Lower leg skin (tissue), 4 donors: Measurements from ENCODE around the gene TMEM190. TPM values are rescaled to one million over a fixed set of nuclear protein-coding genes. Genes with fewer than 3 reads are reported as not detected.
A peak's percentile ranks its signal among the peaks of the same experiment; 100 is the strongest.

Experiments used
- DNase-seq, 2 donors: peaks; one replicate each; pipeline ENCODE4 v3.0.0-alpha.2; 2019; ENCODE audit warnings: low spot score in 2 of 2
- H3K4me3 ChIP-seq: fragments of 200-600 bp; sonication (generic); 2 replicates; pipeline ENCODE4 v1.5.1; 2017; ENCODE audit warnings: mild to moderate bottlenecking, low read depth; ENCODE audit not compliant: poor library complexity, severe bottlenecking
- POLR2A ChIP-seq, 2 donors: fragments of 450-650 bp; IDR thresholded peaks; one replicate each; pipeline ENCODE4 v1.6.1; 2016 to 2017; ENCODE audit warnings: antibody characterized with exemption in 2 of 2, mild to moderate bottlenecking in 1 of 2, moderate library complexity in 1 of 2
- WGBS, 2 donors: methylation state at CpG; one replicate each; pipeline ENCODE4 v1.1.5; 2018; 5-methylcytosine and 5-hydroxymethylcytosine counted together
- intact Hi-C: fragments of 100-400 bp; cut with DNase I; formaldehyde crosslinking; loops from one replicate; pipeline ENCODE4 v1.15.0; 2023; ENCODE audit warnings: low total_unique reads
- total RNA-seq, 4 donors: library from RNA; depleted of rRNA; stranded (reverse); fragments of >200 nt; gene quantifications; one replicate each; pipeline ENCODE4 v1.1.0, GENCODE V29; 2016
- TF ChIP-seq, protein P1 (sequence below), 3 donors: fragments of 450-650 bp; IDR thresholded peaks; one replicate each; pipeline ENCODE4 v1.5.1; 2016; ENCODE audit warnings: antibody characterized with exemption in 3 of 3, mild to moderate bottlenecking in 3 of 3, moderate library complexity in 2 of 3

Gene TMEM190
- total RNA-seq, 4 donors from 2014 or later, result not detected

DNA sequence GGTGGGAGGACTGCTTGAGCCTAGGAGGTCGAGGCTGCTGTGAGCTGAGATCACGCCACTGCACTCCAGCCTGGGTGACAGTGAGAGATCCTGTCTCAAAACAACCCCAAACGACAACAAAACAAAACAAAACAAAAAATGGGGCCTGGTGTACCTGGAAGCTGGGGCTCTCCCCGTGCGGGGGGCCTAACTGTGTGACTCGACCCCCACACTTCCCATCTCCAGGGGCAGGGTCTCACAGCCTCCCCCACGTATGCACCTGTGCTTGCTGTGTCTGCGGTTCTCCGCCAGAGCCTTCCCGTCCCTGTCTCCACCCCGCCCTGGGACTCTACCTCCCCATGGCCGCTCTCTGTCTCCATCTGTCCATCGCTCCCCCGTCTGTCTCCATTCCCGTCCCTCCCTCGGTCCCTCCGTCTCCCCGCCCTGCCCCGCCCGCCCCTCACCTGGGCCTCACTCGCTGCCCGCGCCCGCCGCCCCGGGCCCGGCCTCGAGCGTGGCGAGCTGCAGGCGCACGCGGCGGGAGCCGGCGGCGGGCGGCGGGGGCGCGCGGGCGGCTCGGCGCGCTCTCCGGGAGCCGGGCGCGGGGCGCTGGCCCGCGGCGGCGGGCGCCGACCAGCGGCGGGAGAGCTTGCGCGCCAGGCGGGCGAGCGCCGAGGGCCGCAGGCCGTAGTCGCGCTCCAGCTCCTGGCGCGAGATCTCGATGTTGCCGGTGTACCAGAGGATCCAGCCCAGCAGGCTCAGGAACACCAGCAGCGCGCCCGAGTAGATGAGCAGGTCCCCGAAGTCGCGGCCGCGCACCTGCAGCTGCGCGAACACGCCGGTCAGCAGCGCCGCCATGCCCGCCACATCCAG is 6.9 kb downstream of the TMEM190 start:
- intact Hi-C loops, result no loop called here
- 7 to 10% methylated on average over 33 to 49 of the region's 88 CpGs for WGBS, 2 donors

DNA sequence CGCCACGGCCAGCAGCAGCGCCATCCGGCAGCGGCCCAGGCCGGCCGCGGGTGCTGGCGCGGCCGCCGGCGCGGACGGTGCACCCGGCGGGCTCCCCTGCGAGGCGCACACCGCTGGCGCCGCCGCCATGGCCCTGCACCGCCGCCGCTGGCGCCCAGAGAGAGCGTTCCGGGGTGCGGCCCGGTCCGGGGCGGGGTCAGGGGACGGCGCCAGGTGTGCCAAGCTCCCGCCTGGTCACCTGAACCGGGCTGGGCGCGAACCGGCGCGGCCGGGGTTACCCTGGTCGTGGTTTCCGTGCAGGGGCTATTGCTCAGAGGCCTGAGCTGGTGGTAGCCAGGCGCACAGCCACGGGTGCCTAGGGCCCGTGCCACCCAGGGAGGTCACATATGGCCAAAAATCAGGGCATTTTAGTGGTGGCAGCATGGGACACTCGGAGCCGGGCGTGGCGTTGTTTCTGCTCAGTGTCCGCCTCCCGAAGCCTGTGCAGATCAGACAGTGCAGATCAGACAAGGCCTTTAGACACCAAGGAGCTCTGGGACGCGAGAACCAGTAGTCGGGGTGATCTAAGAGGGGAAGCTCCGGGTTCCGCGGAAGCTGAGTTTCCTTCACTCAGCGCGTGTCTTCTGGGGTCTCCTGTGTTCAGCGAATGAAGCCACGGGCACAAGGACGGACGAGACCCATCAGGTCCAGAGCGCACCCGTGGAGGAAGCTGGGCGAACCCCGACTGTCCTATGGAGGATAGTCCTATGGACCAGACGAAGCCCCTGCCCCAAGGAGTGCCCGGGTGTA is 7.7 kb downstream of the TMEM190 start, which contains the start of gene TMEM238:
TMEM238 (minus strand) TSS at position 162 of the 789 bp plus-strand sequence; CDS start at position 129, 33 bp downstream.
- intact Hi-C loops, result no loop called here
- no peak for TF ChIP-seq POLR2A (IDR thresholded peaks at IDR 0.05)
- TF ChIP-seq, protein P1, sequence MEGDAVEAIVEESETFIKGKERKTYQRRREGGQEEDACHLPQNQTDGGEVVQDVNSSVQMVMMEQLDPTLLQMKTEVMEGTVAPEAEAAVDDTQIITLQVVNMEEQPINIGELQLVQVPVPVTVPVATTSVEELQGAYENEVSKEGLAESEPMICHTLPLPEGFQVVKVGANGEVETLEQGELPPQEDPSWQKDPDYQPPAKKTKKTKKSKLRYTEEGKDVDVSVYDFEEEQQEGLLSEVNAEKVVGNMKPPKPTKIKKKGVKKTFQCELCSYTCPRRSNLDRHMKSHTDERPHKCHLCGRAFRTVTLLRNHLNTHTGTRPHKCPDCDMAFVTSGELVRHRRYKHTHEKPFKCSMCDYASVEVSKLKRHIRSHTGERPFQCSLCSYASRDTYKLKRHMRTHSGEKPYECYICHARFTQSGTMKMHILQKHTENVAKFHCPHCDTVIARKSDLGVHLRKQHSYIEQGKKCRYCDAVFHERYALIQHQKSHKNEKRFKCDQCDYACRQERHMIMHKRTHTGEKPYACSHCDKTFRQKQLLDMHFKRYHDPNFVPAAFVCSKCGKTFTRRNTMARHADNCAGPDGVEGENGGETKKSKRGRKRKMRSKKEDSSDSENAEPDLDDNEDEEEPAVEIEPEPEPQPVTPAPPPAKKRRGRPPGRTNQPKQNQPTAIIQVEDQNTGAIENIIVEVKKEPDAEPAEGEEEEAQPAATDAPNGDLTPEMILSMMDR (IDR thresholded peaks at IDR 0.05), result no peak
- peak; percentile 37 to 88 for DNase-seq
- peak within 1 kb of the TSS; percentile 42 for H3K4me3 ChIP-seq
- 43 to 53% methylated on average over 22 to 27 of the region's 72 CpGs for WGBS, 2 donors

More for the DNA sequence above, 6.9 kb downstream of the TMEM190 start:
- H3K4me3 ChIP-seq, result peak overlapping the region; percentile 42
- DNase-seq, result peak in 1 of 2 donors; percentile 90
- TF ChIP-seq, protein P1 (IDR thresholded peaks at IDR 0.05), result no peak
- TF ChIP-seq POLR2A (IDR thresholded peaks at IDR 0.05), result no peak

DNA sequence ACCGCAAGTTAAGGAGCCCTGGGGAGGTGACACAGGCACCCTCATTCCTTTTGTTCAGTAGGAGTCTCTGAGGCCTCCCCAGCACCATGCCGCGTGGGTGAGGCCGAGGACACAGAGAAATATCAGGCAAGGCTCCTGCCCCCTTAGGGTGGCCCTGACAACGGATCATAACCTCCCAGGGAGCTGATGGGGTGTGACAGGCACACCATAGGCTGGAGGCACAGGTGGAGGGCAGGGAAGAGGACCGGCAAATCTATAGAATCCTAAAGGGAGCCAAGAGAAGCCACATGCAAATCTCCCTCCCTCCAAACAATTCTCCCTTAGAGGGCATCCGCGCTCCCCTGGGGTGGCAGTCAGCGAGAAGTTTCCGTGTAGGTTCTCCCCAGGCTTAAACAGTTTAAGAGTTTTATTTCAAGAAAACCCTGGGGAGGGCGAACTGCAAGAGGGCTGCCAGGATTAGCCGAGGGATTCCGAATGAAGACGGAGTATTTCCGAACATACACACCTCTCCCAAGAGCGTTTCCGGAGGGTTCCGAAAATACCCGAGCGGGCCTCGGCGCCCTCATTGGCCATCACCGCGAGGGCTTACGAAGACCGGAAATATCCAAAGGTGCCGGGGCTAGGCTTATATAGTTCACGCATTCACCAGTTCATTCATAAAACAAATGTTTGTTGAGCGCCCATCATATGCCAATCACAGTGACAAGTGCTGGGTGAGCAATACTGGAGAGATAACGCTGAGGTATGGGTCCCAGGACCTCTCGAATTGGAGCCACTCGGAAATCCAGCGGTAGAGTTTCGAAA is 8.5 kb downstream of the TMEM190 start:
- TF ChIP-seq, protein P1 (IDR thresholded peaks at IDR 0.05), result no peak
- no peak for TF ChIP-seq POLR2A (IDR thresholded peaks at IDR 0.05)

DNA sequence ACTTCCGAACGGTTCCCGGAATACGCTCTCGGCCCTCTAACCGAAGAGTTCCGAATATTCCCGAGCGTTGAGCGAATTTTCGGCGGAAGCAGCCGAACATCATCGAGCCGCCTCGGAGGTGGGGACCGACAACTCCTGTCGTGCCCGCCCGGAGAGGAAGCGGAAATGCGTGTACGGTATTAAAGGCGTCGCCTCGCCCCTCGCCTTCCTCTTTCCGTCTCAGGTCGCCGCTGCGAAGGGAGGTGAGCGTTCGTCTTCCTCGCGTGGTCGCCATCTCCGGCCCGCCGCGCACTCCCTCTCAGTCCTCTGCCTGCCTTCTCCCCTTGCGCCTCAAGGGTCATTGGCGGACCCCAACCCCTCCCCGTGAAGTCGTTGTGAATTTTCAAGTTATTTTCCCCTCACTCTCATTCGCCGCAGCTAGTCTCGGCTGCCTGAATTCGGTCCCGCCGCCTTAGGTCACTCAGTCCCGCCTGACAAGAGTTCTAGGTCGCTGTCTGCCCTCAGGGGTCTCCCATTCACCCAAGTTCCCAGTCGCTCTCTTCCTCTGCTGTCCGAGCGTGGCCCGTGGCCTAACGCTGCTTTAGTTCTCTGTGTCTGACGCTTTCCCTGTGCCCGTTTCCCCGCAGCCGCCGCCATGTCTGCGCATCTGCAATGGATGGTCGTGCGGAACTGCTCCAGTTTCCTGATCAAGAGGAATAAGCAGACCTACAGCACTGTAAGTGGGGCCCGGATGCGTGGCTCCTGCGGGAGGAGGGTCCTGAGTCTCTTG is 9.3 kb downstream of the TMEM190 start, which contains the start of gene RPL28:
RPL28 (plus strand) TSS at position 209 of the 769 bp plus-strand sequence; CDS start at position 635, 426 bp downstream.
- 0% methylated on average over 63 to 66 of the region's 68 CpGs for WGBS, 2 donors
- TF ChIP-seq POLR2A (IDR thresholded peaks at IDR 0.05), result peak in 1 of 2 donors; percentile 93
- TF ChIP-seq, protein P1 (IDR thresholded peaks at IDR 0.05), result no peak
- intact Hi-C loops, result no loop called here
- H3K4me3 ChIP-seq, result peak within 1 kb of the TSS; percentile 77
- peak; percentile 99 to 100 for DNase-seq

More for the DNA sequence above, 8.5 kb downstream of the TMEM190 start:
- peak; percentile 98 to 99 for DNase-seq
- intact Hi-C loops, result no loop called here
- WGBS, 2 donors, result 4 to 6% methylated on average over 34 of the region's 34 CpGs
- no peak overlapping the region for H3K4me3 ChIP-seq
